DND-41 (cell line): Measurements from ENCODE around the gene LRIT1.

ENCODE experiments used
- ATAC-seq: fragments of 200-7000 bp; cut with Tn5 transposase; 3 replicates; pipeline ENCODE4 v1.9.1; 2021; ENCODE audit warnings: low read depth; ENCODE audit not compliant: insufficient read depth
- DNase-seq: peaks from one replicate; pipeline ENCODE4 v3.0.0-alpha.2; 2020
- H2AFZ ChIP-seq: 2 replicates; pipeline ENCODE4 v1.6.0; 2012; ENCODE audit warnings: low read depth, low read length
- H3K27ac ChIP-seq: 2 replicates; pipeline ENCODE4 v1.5.1; 2012; ENCODE audit warnings: low read length, inconsistent platforms
- H3K27me3 ChIP-seq: fragments of 200-600 bp; sonication (generic); 2 replicates; pipeline ENCODE4 v1.6.0; 2012; ENCODE audit warnings: low read length, mild to moderate bottlenecking, inconsistent platforms; ENCODE audit not compliant: insufficient read depth, poor library complexity
- H3K36me3 ChIP-seq: 2 replicates; pipeline ENCODE4 v1.5.1; 2012; ENCODE audit warnings: low read length, inconsistent platforms; ENCODE audit not compliant: insufficient read depth
- H3K4me1 ChIP-seq: 2 replicates; pipeline ENCODE4 v1.5.1; 2012; ENCODE audit warnings: mild to moderate bottlenecking, low read length; ENCODE audit not compliant: insufficient read depth
- H3K4me2 ChIP-seq: 2 replicates; pipeline ENCODE4 v1.6.0; 2012; ENCODE audit warnings: mild to moderate bottlenecking, moderate library complexity, low read length, inconsistent platforms; ENCODE audit not compliant: insufficient read depth
- H3K4me3 ChIP-seq, 2 experiments: fragments of 200-600 bp in 1 of 2; shearing (Covaris generic) in 1 of 2; 2 replicates each; pipeline ENCODE4 v1.5.1; 2012 to 2016; ENCODE audit warnings: inconsistent platforms in 2 of 2, low read length in 2 of 2, mild to moderate bottlenecking in 2 of 2, low read depth in 1 of 2, moderate library complexity in 1 of 2
- H3K79me2 ChIP-seq: 2 replicates; pipeline ENCODE4 v1.6.0; 2012; ENCODE audit warnings: low read length, inconsistent platforms; ENCODE audit not compliant: insufficient read depth
- H3K9ac ChIP-seq: 2 replicates; pipeline ENCODE4 v1.6.0; 2012; ENCODE audit warnings: low read depth, mild to moderate bottlenecking, inconsistent platforms, low read length, moderate library complexity
- H3K9me3 ChIP-seq: 2 replicates; pipeline ENCODE4 v1.5.1; 2012; ENCODE audit warnings: low read length, moderate library complexity, mild to moderate bottlenecking, inconsistent platforms; ENCODE audit not compliant: insufficient read depth, severe bottlenecking
- H4K20me1 ChIP-seq: 2 replicates; pipeline ENCODE4 v1.6.0; 2012; ENCODE audit warnings: low read length; ENCODE audit not compliant: insufficient read depth
- EZH2 ChIP-seq: IDR thresholded peaks from 3 replicates; pipeline ENCODE4 v1.6.1; 2012; ENCODE audit warnings: borderline replicate concordance, low read depth, mild to moderate bottlenecking, moderate library complexity, low read length, inconsistent platforms; ENCODE audit not compliant: severe bottlenecking
- TF ChIP-seq, protein P1 (sequence below): IDR thresholded peaks from 2 replicates; pipeline ENCODE4 v1.5.1; 2012; ENCODE audit warnings: borderline replicate concordance, low read length, moderate library complexity, mild to moderate bottlenecking; ENCODE audit not compliant: poor library complexity, severe bottlenecking; ENCODE audit errors: extremely low read depth

The LRIT1 gene

DNA sequence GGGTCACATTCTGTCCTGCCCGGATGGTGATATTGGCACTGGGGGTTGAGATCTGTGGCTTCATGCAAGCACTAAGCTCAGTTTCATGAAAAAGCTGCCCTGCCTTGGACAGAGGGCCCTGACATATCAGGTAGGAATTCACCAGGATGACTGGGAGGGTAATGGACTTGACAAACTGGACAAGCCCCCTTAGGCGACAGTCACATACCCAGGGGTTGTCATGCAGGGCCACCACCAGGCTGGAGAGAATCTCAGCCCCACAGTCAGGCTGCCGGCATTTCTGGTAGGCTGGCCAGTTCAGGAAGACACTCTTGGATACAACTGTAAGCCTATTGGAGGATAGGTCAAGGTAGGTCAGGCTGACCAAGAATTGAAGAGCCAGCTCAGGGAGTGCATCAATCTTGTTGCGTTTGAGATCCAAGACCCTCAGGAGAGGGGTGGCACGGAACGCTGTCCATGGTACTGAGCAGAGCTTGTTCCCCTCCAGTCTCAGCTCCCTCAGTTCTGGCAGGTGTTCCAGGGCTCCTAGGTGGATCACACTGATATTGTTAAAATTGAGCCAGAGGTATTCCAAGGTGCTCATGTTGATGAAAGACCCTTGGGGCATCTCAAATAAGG lies 16.8 kb downstream of the LRIT1 start:
- no peak overlapping the region for H3K27ac ChIP-seq
- no peaks in the 10 kb centered on the region for H3K79me2 ChIP-seq
- no peaks in the 10 kb centered on the region for H3K9me3 ChIP-seq
- H2AFZ ChIP-seq = no peak overlapping the region
- ATAC-seq (peak; percentile 79), DNase-seq (peak; percentile 47)
- no peaks in the 10 kb centered on the region for H3K27me3 ChIP-seq
- H3K4me2 ChIP-seq = no peak overlapping the region
- no peak overlapping the region for H3K9ac ChIP-seq
- TF ChIP-seq EZH2 = no peak
- TF ChIP-seq, protein P1, sequence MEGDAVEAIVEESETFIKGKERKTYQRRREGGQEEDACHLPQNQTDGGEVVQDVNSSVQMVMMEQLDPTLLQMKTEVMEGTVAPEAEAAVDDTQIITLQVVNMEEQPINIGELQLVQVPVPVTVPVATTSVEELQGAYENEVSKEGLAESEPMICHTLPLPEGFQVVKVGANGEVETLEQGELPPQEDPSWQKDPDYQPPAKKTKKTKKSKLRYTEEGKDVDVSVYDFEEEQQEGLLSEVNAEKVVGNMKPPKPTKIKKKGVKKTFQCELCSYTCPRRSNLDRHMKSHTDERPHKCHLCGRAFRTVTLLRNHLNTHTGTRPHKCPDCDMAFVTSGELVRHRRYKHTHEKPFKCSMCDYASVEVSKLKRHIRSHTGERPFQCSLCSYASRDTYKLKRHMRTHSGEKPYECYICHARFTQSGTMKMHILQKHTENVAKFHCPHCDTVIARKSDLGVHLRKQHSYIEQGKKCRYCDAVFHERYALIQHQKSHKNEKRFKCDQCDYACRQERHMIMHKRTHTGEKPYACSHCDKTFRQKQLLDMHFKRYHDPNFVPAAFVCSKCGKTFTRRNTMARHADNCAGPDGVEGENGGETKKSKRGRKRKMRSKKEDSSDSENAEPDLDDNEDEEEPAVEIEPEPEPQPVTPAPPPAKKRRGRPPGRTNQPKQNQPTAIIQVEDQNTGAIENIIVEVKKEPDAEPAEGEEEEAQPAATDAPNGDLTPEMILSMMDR = no peak
- no peaks in the 10 kb centered on the region for H3K36me3 ChIP-seq
- no peaks in the 10 kb centered on the region for H4K20me1 ChIP-seq
- H3K4me3 ChIP-seq = no peak overlapping the region
- no peaks in the 10 kb centered on the region for H3K4me1 ChIP-seq

DNA sequence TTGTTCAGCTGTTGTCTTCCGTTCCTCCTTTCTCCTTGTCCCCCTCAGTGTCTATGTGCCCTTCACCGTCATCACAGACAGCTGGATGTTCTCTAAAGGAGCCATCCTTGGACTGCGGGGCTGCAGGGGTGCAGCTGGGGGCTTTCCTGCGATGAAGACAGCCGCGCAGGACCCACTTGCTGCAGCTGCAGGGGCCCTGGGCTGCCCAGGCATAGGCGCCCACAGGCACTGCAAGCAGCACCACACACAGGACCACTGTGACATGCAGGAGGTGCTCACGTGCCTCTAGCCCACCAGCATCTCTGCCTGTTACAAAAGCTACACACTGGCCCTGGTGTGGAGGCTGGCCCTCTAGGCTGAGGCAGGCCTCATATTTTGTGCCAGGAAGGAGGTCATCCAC lies 19.4 kb downstream of the LRIT1 start:
- ATAC-seq (no peak), DNase-seq (no peak)
- Histone ChIP-seq H3K9me3 (no peaks in the 10 kb centered on the region), H3K4me3 (no peak overlapping the region), H2AFZ (no peak overlapping the region), H3K4me1 (no peaks in the 10 kb centered on the region), H3K27me3 (no peaks in the 10 kb centered on the region), H3K79me2 (no peaks in the 10 kb centered on the region), H3K36me3 (no peaks in the 10 kb centered on the region), H4K20me1 (no peaks in the 10 kb centered on the region), H3K4me2 (no peak overlapping the region), H3K27ac (no peak overlapping the region), H3K9ac (no peak overlapping the region)
- no peak for TF ChIP-seq EZH2
- TF ChIP-seq, protein P1 = no peak

DNA sequence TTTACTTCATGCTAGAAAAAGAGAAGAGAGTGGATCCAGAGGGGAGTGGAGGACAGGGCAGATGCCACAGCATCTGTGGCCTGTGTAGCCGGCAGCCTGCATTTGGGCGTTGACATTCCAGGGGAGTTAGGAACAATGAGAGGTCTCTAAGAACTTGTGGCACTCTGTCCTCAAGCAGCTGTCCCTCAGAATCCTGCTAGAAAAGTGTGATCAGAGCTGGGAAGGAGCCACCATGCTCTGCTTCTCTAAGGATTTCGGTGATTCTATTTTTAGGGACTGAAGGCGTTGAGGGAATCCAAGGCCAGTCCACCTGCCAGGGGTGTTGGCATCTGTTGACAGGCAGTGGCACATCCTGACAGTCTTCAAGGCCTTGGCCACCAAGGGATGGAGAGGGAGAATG lies 23.6 kb downstream of the LRIT1 start:
- Histone ChIP-seq H3K36me3 (no peaks in the 10 kb centered on the region), H3K79me2 (no peaks in the 10 kb centered on the region), H4K20me1 (no peaks in the 10 kb centered on the region), H2AFZ (no peak overlapping the region), H3K27me3 (no peaks in the 10 kb centered on the region), H3K4me3 (no peak overlapping the region), H3K4me2 (no peak overlapping the region), H3K9me3 (no peaks in the 10 kb centered on the region), H3K4me1 (no peaks in the 10 kb centered on the region), H3K27ac (no peak overlapping the region), H3K9ac (no peak overlapping the region)
- no peak for TF ChIP-seq EZH2
- TF ChIP-seq, protein P1 = no peak
- ATAC-seq (no peak), DNase-seq (no peak)

DNA sequence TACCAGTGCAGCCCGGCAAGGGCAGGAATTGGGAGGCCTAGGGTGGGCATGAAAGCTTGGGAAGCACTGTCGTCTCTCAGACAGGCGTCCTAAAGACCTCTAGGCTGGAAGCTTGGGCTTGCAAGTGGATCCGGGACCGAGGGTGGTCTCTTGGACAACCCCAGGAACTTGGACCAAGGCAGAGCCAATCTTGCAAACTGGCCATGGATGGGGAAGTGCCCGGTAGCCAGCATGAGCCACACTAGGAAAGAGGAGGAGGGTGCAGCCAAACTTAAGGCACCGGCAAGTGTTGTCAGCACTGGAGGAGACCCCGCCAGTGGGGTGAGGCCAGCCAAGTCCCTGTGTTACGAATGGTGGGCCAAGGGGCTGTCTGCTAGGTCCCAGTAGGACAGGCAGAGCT lies 24.5 kb downstream of the LRIT1 start:
- no peaks in the 10 kb centered on the region for H4K20me1 ChIP-seq
- no peaks in the 10 kb centered on the region for H3K27me3 ChIP-seq
- no peak overlapping the region for H3K9ac ChIP-seq
- H3K4me1 ChIP-seq = no peaks in the 10 kb centered on the region
- no peak overlapping the region for H3K4me2 ChIP-seq
- ATAC-seq = no peak
- DNase-seq = no peak
- H3K4me3 ChIP-seq = no peak overlapping the region
- no peaks in the 10 kb centered on the region for H3K9me3 ChIP-seq
- H3K27ac ChIP-seq = no peak overlapping the region
- no peak overlapping the region for H2AFZ ChIP-seq
- no peaks in the 10 kb centered on the region for H3K79me2 ChIP-seq
- TF ChIP-seq, protein P1 = no peak
- TF ChIP-seq EZH2 = no peak
- H3K36me3 ChIP-seq = no peaks in the 10 kb centered on the region
